Measurements from ENCODE around the gene IGF2BP3.
A peak's percentile ranks its signal among the peaks of the same experiment; 100 is the strongest.

IGF2BP3 gene

DNA sequence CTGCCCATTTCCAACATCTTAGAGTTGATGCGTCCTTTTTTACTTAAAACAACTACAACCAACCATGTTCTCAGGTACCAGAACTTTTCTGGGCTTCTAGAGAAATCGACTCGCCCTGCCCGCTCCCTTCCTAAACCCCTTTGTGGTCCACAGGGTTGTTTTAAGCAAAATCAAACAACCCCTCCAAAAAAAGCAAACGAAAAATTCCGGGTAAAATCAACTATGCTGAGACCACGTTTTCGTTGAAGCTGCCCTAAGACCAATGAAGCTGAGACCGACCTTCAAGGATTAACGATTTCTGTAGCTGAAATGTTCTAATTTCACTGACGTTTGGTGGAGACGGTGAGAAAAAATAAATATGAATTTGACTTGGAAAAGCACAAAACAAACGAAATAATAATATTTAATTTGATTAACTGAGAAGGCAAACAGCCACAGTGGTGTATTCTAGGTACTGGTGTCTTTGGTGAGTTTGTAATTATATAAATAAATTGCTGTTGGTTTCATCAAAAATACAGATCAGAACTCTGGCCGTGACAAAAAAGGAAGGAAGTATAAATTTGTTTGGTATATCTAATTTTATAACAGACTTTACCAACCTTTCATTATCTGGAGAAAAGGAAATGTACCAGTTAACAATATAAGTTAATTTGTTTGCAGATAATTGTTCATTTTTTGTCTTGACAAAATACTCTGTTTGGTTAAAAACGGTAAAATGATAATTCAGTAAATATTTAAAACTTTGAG is 4.7 kb upstream of the IGF2BP3 start:
- H3K4me3 ChIP-seq (ENCODE audit: low read length) = peak overlapping the region; percentile 67
- DNase-seq (ENCODE audit: low read depth) = no peak
- TF ChIP-seq, protein P1, sequence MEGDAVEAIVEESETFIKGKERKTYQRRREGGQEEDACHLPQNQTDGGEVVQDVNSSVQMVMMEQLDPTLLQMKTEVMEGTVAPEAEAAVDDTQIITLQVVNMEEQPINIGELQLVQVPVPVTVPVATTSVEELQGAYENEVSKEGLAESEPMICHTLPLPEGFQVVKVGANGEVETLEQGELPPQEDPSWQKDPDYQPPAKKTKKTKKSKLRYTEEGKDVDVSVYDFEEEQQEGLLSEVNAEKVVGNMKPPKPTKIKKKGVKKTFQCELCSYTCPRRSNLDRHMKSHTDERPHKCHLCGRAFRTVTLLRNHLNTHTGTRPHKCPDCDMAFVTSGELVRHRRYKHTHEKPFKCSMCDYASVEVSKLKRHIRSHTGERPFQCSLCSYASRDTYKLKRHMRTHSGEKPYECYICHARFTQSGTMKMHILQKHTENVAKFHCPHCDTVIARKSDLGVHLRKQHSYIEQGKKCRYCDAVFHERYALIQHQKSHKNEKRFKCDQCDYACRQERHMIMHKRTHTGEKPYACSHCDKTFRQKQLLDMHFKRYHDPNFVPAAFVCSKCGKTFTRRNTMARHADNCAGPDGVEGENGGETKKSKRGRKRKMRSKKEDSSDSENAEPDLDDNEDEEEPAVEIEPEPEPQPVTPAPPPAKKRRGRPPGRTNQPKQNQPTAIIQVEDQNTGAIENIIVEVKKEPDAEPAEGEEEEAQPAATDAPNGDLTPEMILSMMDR (IDR thresholded peaks at IDR 0.05; ENCODE audit: insufficient read depth, low read depth, low read length, missing control alignments) = no peak

GRCh38 chr7:23474094-23474828 is 4.0 kb upstream of the IGF2BP3 start:
- TF ChIP-seq, protein P1 (IDR thresholded peaks at IDR 0.05; ENCODE audit: insufficient read depth, low read depth, low read length, missing control alignments) = no peak
- H3K4me3 ChIP-seq (ENCODE audit: low read length) = peak overlapping the region; percentile 67

DNA sequence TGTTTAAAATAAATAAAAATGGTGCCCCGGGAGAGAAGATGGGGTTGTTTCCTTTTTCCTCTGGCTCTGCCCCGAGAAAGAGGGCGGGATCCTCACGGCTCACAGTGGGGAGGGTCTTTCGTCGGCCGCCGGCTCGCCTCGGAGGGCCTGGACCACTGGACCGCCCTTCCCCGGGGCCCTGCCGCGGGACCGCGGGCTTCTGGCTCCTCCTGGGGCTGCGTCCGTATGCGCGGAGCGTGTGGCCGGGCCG is 3.5 kb upstream of the IGF2BP3 start:
- no peak for DNase-seq (ENCODE audit: low read depth)
- H3K4me3 ChIP-seq (ENCODE audit: low read length) = peak overlapping the region; percentile 67
- TF ChIP-seq, protein P1 (IDR thresholded peaks at IDR 0.05; ENCODE audit: insufficient read depth, low read depth, low read length, missing control alignments) = no peak

More at GRCh38 chr7:23474094-23474828, 4.0 kb upstream of the IGF2BP3 start:
- peak; percentile 97 for DNase-seq (ENCODE audit: low read depth)

DNA sequence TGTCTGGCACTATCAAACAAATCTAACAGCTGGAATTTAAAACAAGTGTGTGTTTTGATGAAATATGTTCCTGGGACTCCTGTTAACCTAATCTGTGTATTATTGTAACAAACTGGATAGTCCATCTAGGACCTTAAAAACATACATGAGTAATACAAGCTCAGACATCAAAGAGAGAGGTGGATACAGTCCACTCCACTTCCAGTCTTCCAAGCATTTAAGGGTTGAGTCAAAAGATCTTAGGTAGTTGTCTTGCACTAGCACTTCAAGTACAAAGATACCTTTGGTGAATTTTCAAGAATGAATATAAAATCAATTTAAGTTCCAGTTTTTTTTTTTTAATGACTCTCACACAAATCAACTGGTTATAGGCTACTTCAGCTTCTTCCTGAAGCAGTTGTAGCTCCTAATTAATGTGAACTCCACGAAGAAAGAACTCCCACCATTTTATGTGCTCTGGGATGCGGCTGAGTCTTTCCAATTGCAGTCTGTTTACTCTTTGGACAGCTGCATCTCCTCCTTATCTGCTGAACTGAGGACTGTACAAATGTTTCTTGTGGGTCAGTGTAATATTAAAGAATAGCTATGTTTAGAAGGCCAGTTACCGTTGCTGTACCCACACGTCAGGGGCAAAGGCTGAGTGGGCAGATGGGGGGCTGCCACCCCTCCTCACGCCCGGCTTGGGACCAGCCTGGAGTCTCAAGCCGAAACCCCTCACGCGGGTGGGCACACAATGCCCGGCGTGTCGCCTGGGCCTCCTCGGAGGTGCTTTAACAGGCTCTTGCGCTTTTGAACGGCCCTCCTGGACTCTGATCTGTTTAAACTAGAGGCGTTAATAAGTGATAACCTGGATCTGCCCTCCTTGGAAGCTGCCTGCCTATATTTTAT is 2.9 kb upstream of the IGF2BP3 start:
- no peak for DNase-seq (ENCODE audit: low read depth)
- TF ChIP-seq, protein P1 (IDR thresholded peaks at IDR 0.05; ENCODE audit: insufficient read depth, low read depth, low read length, missing control alignments) = no peak

DNA sequence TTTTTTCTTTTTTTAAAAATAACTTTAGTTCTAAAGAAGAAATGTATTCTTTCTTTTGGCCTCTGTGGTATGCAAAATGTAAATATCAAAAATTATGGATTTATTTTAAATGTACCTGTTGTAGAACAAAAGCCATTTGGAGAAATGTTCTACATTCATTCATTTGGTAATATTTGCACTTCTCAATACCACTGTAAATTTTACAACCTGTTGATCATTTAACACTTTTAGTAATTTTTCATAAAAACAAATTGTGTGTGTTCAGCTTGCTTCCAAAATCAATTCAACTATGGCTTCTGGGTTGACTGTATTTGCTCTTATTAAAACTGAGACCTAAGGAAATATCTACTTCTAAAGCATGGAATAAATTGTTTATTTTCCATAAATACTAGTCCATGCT is 2.3 kb upstream of the IGF2BP3 start:
- H3K4me3 ChIP-seq (ENCODE audit: low read length) = no peak overlapping the region
- TF ChIP-seq, protein P1 (IDR thresholded peaks at IDR 0.05; ENCODE audit: insufficient read depth, low read depth, low read length, missing control alignments) = no peak
- DNase-seq (ENCODE audit: low read depth) = no peak

More for the DNA sequence above, 2.9 kb upstream of the IGF2BP3 start:
- H3K4me3 ChIP-seq (ENCODE audit: low read length) = peak overlapping the region; percentile 67

DNA sequence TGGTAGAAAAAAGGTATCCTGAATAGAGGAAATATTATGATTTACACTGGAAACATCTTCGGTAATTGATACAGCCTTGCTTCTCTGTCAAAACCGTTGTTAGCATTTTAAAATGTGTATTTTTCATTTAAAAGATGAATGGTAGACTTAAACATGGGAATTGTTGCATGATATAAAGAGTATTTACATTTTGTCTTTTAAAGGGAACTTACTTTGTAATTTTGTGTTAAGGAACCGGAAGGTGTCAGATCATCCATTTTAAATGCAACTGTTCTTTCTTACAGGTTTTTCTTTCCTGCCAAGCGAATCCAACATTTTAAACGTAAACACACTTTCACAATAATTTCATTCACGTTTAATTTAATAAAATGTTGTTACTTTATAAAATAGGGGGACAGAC is 1.8 kb upstream of the IGF2BP3 start:
- TF ChIP-seq, protein P1 (IDR thresholded peaks at IDR 0.05; ENCODE audit: insufficient read depth, low read depth, low read length, missing control alignments) = no peak
- no peak for DNase-seq (ENCODE audit: low read depth)
- peak overlapping the region; percentile 54 for H3K4me3 ChIP-seq (ENCODE audit: low read length)

Measured in epithelial cell of esophagus (primary cell).